B cell (primary cell): ENCODE results near the gene FXYD3.

Experiments used
- CTCF ChIP-seq: fragments of 200-600 bp; IDR thresholded peaks from one replicate; pipeline ENCODE4 v1.8.0; 2022; ENCODE audit warnings: antibody characterized with exemption, mild to moderate bottlenecking
- EZH2 ChIP-seq: IDR thresholded peaks from 2 replicates; pipeline ENCODE4 v1.6.1; 2012; ENCODE audit warnings: borderline replicate concordance, low read depth, mild to moderate bottlenecking, moderate library complexity, low read length; ENCODE audit not compliant: insufficient read depth, poor library complexity, severe bottlenecking

GRCh38 chr19:35070471-35070870, 45.2 kb upstream of the FXYD3 start:
- no peak for TF ChIP-seq CTCF
- no peak for TF ChIP-seq EZH2
